ENCODE data around the gene C19orf85.

DNA sequence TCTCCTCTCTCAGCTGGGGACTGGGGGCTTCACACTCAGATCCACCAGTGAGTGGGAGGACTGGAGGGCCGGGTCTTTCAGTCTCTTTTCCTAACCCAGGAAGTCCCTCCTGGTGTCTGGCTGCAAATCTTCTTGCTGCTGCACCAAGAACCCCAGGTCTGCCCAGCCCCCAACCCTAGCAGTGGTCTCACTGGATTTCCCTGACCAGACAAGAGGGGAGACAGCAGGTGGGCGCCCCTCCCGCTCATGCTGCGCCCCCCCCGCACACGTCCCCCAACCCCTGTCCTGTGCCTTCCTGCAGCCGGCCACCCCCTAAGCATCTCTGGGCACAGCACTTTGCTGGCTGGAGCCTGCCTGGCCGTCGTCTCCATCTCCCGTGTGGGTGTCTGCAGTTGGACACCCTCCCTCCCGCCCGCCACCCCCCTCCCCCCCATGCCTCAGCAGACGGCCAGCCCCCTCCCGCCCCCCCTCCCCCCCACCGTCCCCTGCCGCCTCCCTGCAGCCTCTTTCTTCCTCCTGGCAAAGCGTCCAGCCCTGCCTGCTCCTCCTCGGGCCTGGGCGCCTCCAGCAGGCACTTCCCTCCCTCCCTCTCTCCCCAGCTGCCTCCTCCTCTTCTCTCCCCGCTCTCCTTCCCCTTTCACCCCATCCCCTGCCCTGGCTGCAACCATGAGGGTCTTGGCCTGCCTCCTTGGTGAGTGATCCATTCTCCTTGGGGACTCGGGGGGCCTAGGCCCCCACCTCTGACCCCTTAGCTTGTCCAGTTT lies 23.6 kb upstream of the C19orf85 start, which contains the start of gene SSC5D:
- TF ChIP-seq EZH2 (IDR thresholded peaks at IDR 0.05) (no peak), POLR2AphosphoS5 (IDR thresholded peaks at IDR 0.05; ENCODE audit: borderline replicate concordance, low read depth, low read length) (no peak)
